K562 (cell line): Measurements from ENCODE around the gene LTB4R2.

ENCODE experiments used
- CTCF ChIP-seq, 3 experiments: IDR thresholded peaks in 2 of 3; conservative IDR thresholded peaks in 1 of 3; 2 replicates each; pipeline ENCODE4 v1.5.1; 2011 to 2012; ENCODE audit warnings: low read length in 3 of 3, mild to moderate bottlenecking in 3 of 3, control low read depth in 2 of 3, improper control_type of control experiment in 1 of 3, inconsistent platforms in 1 of 3, low read depth in 1 of 3, mixed read lengths in 1 of 3, moderate library complexity in 1 of 3; ENCODE audit not compliant: insufficient read depth in 2 of 3
- E2F4 ChIP-seq: sonication (generic); formaldehyde crosslinking; IDR thresholded peaks from 2 replicates; pipeline ENCODE4 v1.8.0; 2022; ENCODE audit warnings: mild to moderate bottlenecking, low read depth, missing genetic modification reagents
- EZH2 ChIP-seq: IDR thresholded peaks from 2 replicates; pipeline ENCODE4 v1.6.1; 2012; ENCODE audit warnings: low read depth, mild to moderate bottlenecking, inconsistent platforms, low read length, borderline replicate concordance
- FOXJ3 ChIP-seq: sonication (generic); formaldehyde crosslinking; IDR thresholded peaks from 2 replicates; pipeline ENCODE4 v1.4.0; 2020; ENCODE audit warnings: mild to moderate bottlenecking, missing genetic modification reagents
- FOXP4 ChIP-seq: sonication (generic); formaldehyde crosslinking; IDR thresholded peaks from 2 replicates; pipeline ENCODE4 v1.8.0; 2022; ENCODE audit warnings: mild to moderate bottlenecking, missing genetic modification reagents, borderline replicate concordance
- MAFK ChIP-seq: IDR thresholded peaks from 2 replicates; pipeline ENCODE4 v1.6.1; 2011; ENCODE audit warnings: low read length, improper control_type of control experiment
- NCOA4 ChIP-seq: fragments of 450-650 bp; IDR thresholded peaks from 2 replicates; pipeline ENCODE4 v1.6.1; 2018; ENCODE audit warnings: mild to moderate bottlenecking; ENCODE audit not compliant: partially characterized antibody
- PHB ChIP-seq: fragments of 250-450 bp; sonication (Bioruptor Pico); IDR thresholded peaks from 2 replicates; pipeline ENCODE4 v1.5.0; 2021
- RFX1 ChIP-seq: fragments of 450-650 bp; IDR thresholded peaks from 2 replicates; pipeline ENCODE4 v1.6.1; 2016; ENCODE audit warnings: mild to moderate bottlenecking, moderate library complexity
- SIN3A ChIP-seq, 2 experiments: fragments of 150-350 bp in 1 of 2; IDR thresholded peaks; 2 replicates each; pipeline ENCODE4 v1.6.1; 2011 to 2016; ENCODE audit warnings: borderline replicate concordance in 2 of 2, low read depth in 2 of 2, low read length in 2 of 2, mild to moderate bottlenecking in 2 of 2, moderate library complexity in 2 of 2; ENCODE audit not compliant: control insufficient read depth in 1 of 2
- TARDBP ChIP-seq: fragments of 450-650 bp; IDR thresholded peaks from 2 replicates; pipeline ENCODE4 v1.6.1; 2016
- THRA ChIP-seq: fragments of 450-650 bp; IDR thresholded peaks from 2 replicates; pipeline ENCODE4 v1.6.1; 2017; ENCODE audit warnings: mild to moderate bottlenecking, moderate library complexity
- ZNF354B ChIP-seq: fragments of 250-450 bp; sonication (Bioruptor Pico); IDR thresholded peaks from 2 replicates; pipeline ENCODE4 v1.4.0; 2020
- ZNF445 ChIP-seq: fragments of 250-450 bp; sonication (Bioruptor Pico); IDR thresholded peaks from 2 replicates; pipeline ENCODE4 v1.4.0; 2020; ENCODE audit warnings: low read depth, mild to moderate bottlenecking, moderate library complexity

- TF ChIP-seq CTCF (IDR thresholded peaks at IDR 0.05 in 2 of 3, conservative IDR thresholded peaks at IDR 0.05 in 1 of 3; ENCODE audit: insufficient read depth in 2 of 3, low read depth in 1 of 3, low read length in 3 of 3): no peak
- no peak for TF ChIP-seq THRA
- TF ChIP-seq MAFK: peak; percentile 89
- no peak for TF ChIP-seq RFX1
- TF ChIP-seq E2F4 (CRISPR knock-in tag): no peak
- TF ChIP-seq FOXP4 (CRISPR knock-in tag): no peak
- no peak for TF ChIP-seq PHB
- no peak for TF ChIP-seq ZNF354B (CRISPR knock-in tag)
- no peak for TF ChIP-seq EZH2
- TF ChIP-seq TARDBP: no peak
- no peak for TF ChIP-seq FOXJ3
- no peak for TF ChIP-seq ZNF445 (CRISPR knock-in tag)
- TF ChIP-seq NCOA4: no peak
- TF ChIP-seq SIN3A (IDR thresholded peaks at IDR 0.05; ENCODE audit: borderline replicate concordance in 2 of 2, control insufficient read depth in 1 of 2, low read depth in 2 of 2, low read length in 2 of 2): no peak
These were observed 37.5 kb upstream of the LTB4R2 start for GRCh38 chr14:24272467-24272866.
